HG03196 (cell line): ENCODE results near the gene KRTAP5-8.
"Not testable (repeated sequence)": the region's sequence is repeated elsewhere in the genome, so short reads cannot be mapped to it uniquely, and the experiment has no call there.

Experiments
- ATAC-seq: cut with Tn5 transposase; IDR thresholded peaks from one replicate; pipeline ENCODE4 v1.9.1; 2021; ENCODE audit not compliant: unreplicated experiment

KRTAP5-8 gene

DNA sequence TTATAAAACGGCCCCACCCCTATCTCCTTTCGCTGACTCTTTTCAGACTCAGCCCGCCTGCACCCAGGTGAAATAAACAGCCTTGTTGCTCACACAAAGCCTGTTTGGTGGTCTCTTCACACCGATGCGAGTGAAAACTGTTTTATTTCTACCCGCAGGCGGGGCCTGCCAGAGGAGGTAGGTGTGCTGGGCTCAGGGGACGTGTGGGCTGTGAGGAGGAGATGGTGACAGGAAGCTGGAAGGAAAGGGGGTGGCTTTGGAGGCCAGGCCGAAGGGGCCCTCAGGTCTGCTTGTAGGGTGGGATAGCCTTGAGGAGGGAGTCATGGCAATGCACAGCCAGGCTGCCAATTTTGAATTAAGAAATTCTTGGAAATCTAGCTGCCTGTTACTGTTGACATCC is 32.0 kb upstream of the KRTAP5-8 start:
- ATAC-seq: no peak

DNA sequence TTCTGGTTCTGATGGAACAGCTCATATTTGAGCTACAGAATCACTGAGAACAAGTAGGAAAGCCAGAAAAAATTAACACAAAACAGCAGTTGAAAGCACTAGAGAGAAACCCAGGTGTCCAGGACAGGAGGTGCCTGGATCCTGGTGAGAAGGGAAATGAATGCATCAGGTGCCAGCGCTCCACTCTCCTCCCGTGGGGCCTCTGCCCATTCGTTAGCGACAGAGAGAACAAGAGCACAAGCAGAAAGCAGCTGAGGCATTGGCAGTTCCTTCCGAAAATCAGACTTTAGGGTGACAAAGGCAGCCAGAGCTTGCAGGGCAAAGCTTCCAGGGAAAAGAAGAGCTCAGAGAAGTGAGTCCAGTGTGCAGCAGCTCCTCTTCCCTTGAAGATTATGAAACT is 30.7 kb upstream of the KRTAP5-8 start:
- ATAC-seq: no peak

DNA sequence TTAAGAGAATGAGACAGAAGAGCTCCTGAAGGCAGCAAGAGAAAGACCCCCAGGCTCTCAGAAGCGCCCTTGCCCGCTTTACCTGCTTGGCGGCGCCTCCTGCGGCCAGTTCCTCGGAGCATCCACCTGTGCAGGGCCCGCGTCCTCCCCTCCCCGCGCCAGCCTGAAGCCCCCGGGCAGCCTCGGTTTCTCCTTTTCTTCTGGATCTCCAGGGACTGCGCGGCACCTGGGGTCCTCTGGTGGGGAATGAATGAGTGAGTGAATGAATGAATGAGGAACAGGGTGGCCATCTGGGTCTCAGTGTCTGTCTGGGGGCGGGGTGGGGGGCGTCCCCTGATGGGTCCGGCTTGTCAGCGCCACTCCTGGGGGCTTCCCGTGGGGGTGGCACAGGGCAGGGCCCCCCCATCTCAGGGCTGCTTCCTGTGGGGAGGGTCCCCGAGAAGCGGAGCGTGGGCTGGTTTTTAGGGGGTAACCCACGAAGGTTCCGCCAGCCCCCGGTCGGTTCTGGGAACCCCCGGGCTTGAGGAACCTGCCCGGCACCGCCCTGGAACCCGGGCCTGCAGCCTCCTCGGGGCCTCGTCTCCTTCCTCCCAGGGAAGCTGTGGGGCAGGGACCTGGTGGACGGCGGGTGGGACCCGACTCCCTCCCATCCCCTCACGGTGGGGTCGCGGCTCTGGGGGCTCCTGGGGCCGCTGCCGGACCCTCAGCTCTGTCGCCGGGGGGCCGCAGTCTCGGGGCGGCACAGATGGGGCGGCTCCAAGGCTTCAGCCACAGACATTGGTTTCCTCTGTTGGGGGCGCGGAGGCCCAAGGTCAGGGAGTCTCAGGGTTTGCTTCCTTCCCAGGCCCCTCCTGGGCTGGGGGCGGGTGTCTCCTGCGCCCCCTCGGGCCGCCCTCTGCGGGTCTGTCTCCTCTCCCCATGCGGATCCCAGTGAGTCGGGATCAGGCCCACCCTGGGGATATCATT is 19.0 kb upstream of the KRTAP5-8 start:
- no peak for ATAC-seq

DNA sequence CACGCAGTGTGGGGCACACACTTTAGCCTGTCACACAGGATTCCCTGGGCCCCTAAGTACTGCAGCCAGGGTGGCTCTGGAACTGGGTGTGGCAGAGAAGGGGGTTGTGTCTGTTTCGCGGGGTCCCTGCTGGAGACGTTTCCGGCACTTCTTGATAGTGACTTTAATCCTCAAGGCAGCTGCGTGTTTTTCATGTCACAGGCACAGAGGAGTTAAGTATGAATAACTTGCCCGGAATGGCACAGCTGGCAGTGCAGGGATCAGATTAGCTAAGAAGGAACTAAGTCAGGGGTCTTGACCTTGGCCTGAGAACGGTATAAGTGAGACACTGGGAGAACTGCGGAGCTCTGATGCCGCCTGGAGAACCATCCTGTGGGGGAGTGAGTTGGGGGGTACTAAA is 18.3 kb upstream of the KRTAP5-8 start:
- ATAC-seq: no peak

DNA sequence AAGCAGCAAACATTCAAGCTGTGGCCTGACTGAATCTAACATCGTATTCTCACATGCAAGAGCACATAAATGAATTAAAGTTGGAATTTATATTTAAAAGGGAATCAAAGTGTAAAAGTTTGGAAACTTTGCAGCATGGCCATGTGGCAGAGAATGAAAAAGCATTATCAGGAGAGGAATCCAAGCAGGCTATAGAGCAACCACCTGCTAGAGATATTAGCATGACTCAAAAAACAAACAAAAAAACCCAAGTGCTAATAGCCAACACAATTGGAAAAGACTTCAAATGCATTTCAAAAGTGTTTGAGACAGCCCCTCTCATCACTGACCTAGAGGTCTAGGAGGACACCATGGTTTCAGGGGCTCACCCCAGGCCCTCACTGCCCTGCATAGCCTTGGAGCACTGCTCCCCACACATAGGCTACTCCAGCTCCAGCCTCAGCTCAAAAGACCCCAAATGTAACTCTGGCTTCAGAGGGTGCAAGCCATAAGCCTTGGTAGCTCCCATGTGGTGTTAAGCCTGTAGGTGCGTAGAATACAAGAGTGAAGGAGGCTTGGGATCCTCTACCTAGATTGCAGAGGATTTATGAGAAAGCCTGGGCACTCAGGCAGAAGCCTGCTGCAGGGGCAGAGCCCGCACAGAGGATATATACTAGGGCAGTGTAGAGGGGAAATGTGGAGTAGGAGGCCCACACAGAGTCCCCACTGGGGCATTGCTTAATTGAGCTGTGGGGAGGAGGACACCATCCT is 12.5 kb upstream of the KRTAP5-8 start:
- ATAC-seq: no peak

DNA sequence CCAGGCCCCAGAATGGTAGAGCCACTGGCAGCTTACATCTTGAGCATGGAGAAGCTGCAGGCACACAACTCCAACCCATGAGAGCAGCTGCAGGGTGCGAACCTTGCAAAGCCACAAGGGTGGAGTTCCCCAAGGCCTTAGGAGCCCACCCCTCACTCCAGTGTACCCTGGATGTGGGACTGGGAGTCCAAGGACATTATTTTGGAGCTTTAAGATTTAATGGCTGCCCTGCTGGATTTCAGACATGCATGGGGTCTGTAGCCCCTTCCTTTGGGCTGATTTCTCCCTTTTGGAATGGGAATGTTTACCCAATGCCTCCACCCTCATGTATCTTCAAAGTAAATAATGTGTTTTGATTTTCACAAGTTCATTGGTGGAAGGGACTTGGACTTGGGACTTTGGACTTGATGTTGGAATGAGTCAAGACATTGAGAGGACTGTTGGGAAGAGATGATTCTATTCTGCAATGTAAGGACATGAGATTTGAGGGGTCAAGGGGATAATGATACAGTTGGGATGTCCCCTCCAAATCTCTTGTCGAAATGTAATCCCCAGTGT is 11.8 kb upstream of the KRTAP5-8 start:
- no peak for ATAC-seq

DNA sequence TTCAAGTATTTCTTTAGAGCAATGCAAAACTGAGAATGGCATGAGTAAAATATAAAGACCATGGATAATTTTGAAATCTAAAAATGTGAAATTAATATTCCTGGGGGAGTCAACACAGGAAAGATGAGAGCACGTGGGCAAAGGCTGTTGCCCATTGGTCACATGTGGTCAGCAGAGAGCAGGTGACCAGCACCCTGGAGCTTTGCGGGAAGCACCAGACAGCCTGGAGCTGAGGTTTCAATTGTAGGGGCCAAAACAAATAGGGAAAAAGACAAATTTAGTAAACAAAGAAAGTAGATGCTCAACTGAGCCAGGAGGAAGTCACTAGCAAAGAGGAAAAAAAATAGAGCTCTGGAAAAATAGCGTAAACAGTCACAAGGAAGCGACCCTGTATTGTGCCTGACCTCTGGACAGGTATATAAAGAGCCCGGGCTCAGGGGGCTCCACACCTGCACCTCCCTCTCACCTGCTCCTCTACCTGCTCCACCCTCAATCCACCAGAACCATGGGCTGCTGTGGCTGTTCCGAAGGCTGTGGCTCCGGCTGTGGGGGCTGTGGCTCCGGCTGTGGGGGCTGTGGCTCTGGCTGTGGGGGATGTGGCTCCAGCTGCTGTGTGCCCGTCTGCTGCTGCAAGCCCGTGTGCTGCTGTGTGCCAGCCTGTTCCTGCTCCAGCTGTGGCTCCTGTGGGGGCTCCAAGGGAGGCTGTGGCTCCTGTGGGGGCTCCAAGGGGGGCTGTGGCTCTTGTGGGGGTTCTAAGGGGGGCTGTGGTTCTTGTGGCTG is 10.8 kb upstream of the KRTAP5-8 start, which contains the start of gene KRTAP5-7:
TSS of gene KRTAP5-7 (plus strand) at position 472 of the 780 bp plus-strand sequence. CDS start at position 506, 34 bp downstream.
- ATAC-seq: not testable (repeated sequence)

DNA sequence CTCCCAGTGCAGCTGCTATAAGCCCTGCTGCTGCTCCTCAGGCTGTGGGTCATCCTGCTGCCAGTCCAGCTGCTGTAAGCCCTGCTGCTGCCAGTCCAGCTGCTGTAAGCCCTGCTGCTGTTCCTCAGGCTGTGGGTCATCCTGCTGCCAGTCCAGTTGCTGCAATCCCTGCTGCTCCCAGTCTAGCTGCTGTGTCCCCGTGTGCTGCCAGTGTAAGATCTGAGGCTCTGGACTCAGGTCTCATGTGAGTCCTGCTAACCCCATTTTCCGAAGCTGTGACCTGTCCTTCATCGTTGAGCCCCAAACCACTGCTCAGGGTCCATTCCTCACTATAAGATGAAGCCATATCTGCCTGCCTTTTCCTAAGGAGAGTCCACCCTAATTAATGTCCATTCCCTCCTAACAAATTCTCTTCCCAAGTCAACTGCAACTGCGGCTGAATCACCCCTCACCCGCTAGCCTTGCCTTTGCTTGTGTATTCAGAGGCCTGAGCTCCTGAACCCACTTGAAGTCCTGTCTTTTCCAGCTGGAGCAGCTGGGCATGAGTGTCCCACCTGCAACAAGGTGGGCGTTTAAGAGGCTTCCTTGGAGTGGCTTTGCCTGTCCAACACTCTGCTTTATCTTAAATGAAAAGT is 10.1 kb upstream of the KRTAP5-8 start:
- ATAC-seq: no peak

DNA sequence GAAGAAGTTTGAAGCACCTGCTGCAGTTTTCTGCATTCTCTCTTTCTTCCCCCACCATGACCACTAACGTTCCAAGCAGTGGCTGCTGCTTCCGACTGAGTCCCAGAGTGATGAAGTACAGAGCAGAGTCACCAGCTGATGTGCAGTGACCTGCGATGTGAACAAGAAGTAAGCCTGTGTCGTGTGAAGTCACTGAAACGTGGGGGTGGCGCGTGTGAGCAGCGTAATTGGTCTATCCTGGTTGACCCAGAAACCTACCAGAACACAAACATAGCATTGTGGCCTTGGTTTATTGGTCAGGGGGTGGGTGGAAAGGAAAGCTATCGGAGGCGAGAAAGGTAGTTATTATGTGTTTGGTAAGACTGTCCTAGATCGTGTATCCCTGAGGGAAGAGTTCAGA is 7.2 kb upstream of the KRTAP5-8 start:
- ATAC-seq: no peak

DNA sequence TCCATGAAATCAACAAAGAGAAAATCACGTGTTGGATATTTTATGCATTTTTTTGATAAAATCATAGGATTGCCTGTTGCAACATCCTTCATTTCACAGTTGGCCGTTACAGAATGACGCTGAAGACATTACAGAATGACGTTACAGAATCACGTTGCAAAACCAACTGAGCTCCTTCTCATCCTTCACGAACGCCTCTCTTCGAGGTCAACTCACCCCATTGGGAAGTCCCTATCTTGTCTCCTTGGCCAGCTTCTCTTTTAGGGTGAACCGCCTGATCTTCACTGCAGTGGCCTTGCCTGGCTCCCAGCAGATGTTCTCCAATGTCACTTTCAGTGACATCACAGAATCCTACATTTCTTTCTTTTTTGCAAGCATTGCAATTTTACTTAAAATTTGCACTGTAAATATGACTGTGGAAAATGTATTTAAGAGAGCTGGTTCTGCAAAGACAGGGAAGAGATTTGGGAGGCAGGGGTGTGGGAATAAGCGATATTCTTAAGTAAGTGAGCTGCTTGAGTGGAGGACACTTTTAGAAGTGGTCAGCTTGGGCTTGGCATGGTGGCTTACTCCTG is 5.7 kb upstream of the KRTAP5-8 start:
- ATAC-seq: no peak

DNA sequence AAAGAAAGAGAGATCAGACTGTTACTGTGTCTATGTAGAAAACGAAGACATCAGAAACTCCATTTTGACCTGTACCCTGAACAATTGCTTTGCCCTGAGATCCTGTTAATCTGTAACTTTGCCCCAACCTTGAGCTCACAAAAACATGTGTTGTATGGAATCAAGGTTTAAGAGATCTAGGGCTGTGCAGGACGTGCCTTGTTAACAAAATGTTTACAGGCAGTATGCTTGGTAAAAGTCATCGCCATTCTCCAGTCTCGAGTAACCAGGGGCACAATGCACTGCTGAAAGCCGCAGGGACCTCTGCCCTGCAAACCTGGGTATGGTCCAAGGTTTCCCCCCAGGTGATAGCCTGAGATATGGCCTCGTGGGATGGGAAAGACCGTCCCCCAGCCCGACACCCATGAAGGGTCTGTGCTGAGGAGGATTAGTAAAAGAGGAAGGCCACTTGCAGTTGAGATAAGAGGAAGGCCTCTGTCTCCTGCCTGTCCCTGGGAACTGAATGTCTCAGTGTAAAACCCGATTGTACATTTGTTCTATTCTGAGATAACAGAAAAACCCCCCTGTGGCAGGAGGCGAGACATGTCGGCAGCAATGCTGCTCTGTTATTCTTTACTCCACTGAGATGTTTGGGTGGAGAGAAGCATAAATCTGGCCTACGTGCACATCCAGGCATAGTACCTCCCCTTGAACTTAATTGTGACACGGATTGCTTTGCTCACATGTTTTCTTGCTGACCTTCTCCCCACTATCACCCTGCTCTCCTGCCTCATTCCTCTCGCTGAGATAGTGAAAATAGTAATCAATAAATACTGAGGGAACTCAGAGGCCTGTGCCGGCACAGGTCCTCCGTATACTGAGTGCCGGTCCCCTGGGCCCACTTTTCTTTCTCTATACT is 2.9 kb upstream of the KRTAP5-8 start:
- not testable (repeated sequence) for ATAC-seq

DNA sequence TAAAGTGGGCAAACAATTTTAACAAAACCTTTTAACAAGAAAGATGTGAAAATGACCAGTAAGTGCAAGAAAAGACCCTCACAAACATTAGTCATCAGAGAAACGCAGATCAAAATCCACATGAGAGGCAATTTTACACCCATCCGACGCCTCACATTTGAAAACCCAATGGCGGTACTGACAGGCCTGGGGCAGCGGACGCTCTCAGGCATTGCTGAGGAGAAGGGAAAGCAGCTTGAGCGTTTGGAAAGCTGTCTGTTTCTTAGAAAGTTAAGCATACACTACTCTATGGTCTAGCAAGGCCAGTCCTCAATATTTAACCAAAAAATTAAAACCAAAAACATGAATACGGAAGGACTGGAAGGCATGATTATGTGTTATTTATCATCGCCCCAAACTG is 2.0 kb upstream of the KRTAP5-8 start:
- no peak for ATAC-seq

DNA sequence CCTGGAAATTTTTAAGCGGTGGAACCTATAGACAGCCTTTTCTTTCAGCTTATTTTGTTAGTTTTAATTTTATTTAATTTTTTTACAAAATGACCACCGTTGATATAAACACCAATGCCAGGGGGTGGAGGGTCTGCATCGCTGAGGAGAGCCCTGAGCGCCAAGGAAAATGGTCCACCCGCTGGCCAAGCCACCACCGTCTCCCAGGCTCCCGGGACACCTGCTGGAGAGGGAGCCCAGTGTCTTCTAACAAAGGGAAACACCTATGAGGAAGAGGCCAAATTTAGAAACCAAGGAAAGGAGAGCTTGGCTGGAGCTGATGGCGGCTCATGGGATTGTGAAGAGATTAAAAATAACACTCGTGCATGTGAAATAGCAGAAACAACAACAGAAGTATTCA is 288 bp upstream of the KRTAP5-8 start:
- ATAC-seq: no peak

DNA sequence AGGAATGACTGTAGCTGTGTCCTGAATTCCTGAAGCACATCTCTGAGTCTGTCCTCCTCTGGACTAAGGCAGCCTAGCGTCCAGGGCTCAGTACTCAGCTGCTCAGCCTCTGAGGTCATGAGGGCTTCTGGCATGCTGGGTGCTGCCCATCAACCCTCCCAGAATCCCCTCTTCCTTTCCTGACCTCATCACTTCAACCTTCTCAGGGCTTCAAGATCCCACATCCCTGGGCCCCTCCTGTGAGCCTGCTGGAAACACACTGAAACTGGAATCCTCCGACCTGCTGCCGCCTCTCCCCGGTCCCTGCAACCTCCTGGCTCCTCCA is 803 bp downstream of the KRTAP5-8 start:
- ATAC-seq: no peak

DNA sequence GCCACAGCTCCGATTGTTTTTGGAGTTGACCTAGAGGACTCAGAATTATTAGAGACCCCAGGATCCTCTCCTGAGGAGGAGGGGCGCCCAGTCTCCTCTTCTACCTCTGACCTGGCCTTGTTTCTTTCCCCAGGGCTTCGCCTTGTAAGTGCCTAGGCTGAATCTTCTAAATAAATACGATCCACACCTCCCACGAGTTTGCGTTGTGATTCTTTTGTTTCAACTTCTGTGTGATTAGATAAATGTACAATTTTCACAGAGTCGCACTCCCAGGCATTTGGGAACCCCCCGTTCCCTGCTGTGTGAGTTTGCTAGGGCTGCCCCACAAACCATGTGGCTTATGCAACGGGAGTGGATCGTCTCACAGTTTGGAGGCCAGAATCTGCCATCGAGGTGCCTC is 1.2 kb downstream of the KRTAP5-8 start:
- no peak for ATAC-seq

DNA sequence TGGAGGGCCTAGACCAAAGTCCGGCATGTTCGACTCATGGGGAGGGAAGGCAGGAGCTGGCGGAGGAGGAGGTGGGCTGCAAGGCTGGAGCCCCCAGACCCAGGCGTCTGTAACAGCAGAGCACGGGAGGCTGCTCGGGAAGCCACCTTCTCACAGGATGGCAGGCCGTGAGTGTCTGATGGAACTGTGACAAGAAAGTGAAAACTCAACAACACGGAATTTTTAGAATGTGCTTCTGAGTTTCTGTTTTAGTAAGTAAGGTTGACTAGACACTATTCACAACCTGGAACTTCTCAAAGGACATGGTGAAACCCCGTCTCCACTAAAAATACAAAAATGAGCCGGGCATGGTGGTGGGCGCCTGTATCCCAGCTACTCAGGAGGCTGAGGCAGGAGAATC is 2.1 kb downstream of the KRTAP5-8 start:
- not testable (repeated sequence) for ATAC-seq

DNA sequence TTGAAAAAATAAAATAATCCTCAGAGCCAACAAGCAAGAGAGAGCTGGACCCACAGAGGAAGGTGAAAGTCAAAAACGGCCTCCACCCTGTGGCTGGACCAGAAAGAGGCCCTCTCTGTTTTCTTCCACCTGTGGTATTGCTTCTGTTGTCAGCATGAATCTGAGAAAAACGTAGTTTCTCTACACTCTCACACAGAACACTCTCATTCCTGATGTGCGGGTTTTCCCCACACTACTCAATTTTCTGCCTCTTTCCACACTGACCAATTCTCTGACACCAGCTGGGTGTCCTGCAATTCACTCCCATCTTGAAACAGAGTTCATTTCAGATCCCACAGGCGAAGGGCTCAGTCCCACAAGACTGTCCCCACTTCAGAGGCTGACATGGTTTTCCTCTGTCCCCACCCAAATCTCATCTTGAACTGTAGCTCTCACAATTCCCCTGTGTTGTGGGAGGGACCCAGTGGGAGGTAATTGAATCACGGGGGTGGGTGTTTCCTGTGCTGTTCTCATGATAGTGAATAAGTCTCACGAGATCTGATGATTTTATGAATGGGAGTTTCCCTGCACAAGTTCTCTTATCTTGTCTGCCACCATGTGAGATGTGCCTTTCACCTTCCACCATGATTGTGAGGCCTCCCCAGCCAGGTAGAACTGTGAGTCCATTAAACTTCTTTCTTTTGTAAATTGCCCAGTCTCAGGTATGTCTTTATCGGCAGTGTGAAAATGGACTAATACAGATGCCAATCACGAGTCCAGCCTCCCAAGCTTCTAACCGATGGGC is 2.9 kb downstream of the KRTAP5-8 start:
- ATAC-seq: not testable (repeated sequence)

DNA sequence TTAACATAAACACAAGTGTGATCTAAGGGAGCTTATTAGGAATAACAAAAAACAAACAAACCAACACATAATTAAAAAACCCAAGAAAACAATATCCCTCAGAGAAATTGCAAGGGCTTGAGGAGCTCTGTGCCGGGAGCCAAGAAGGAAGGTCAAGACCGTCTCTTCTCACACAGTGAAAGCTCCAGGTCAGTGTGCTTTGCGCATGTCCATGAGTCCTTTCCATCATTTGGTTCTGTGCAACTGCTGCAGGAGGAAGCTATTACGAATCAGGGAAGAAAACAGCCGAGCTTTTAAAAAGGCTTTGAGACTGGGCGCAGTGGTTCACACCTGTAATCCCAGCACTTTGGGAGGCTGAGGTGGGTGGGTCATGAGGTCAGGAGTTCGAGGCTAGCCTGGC is 4.6 kb downstream of the KRTAP5-8 start:
- no peak for ATAC-seq
